Measurements from ENCODE around the gene ZDHHC18.

Gene ZDHHC18

GRCh38 chr1:26853156-26853555, 26.7 kb downstream of the ZDHHC18 start:
- TF ChIP-seq ZNF8 (CRISPR knock-in tag; IDR thresholded peaks at IDR 0.05) (no peak), ARNTL (CRISPR knock-in tag; IDR thresholded peaks at IDR 0.05; ENCODE audit: borderline replicate concordance, low read depth) (no peak), TCF4 (CRISPR knock-in tag; IDR thresholded peaks at IDR 0.05; ENCODE audit: borderline replicate concordance) (no peak), ZNF565 (CRISPR knock-in tag; conservative IDR thresholded peaks at IDR 0.05; ENCODE audit: low read depth) (no peak), OSR1 (CRISPR knock-in tag; IDR thresholded peaks at IDR 0.05) (no peak), ZNF70 (CRISPR knock-in tag; IDR thresholded peaks at IDR 0.05) (no peak)

GRCh38 chr1:26853600-26853999, 27.1 kb downstream of the ZDHHC18 start:
- TF ChIP-seq ZNF8 (CRISPR knock-in tag; IDR thresholded peaks at IDR 0.05) (no peak), GLIS3 (CRISPR knock-in tag; IDR thresholded peaks at IDR 0.05) (no peak), CSDC2 (CRISPR knock-in tag; IDR thresholded peaks at IDR 0.05) (no peak), ISL1 (CRISPR knock-in tag; IDR thresholded peaks at IDR 0.05) (no peak), PPARA (CRISPR knock-in tag; IDR thresholded peaks at IDR 0.05; ENCODE audit: borderline replicate concordance) (no peak), TOX (CRISPR knock-in tag; IDR thresholded peaks at IDR 0.05; ENCODE audit: borderline replicate concordance) (no peak), PATZ1 (CRISPR knock-in tag; IDR thresholded peaks at IDR 0.05; ENCODE audit: borderline replicate concordance) (no peak), ZNF70 (CRISPR knock-in tag; IDR thresholded peaks at IDR 0.05) (no peak), POU6F1 (CRISPR knock-in tag; IDR thresholded peaks at IDR 0.05; ENCODE audit: borderline replicate concordance, low read depth) (no peak), CSRNP3 (CRISPR knock-in tag; IDR thresholded peaks at IDR 0.05) (no peak), TCF4 (CRISPR knock-in tag; IDR thresholded peaks at IDR 0.05; ENCODE audit: borderline replicate concordance) (no peak), SNAI2 (CRISPR knock-in tag; IDR thresholded peaks at IDR 0.05) (no peak), ZC3H10 (CRISPR knock-in tag; IDR thresholded peaks at IDR 0.05) (no peak), OSR1 (CRISPR knock-in tag; IDR thresholded peaks at IDR 0.05) (no peak), TSHZ2 (CRISPR knock-in tag; IDR thresholded peaks at IDR 0.05) (no peak), ZNF565 (CRISPR knock-in tag; conservative IDR thresholded peaks at IDR 0.05; ENCODE audit: low read depth) (no peak)

More at GRCh38 chr1:26853156-26853555, 26.7 kb downstream of the ZDHHC18 start:
- peak; percentile 94 for ATAC-seq

GRCh38 chr1:26854906-26855305, 28.4 kb downstream of the ZDHHC18 start:
- TF ChIP-seq ZNF565 (CRISPR knock-in tag; conservative IDR thresholded peaks at IDR 0.05; ENCODE audit: low read depth) (no peak), CREB5 (CRISPR knock-in tag; IDR thresholded peaks at IDR 0.05; ENCODE audit: low read depth) (no peak), TOX (CRISPR knock-in tag; IDR thresholded peaks at IDR 0.05; ENCODE audit: borderline replicate concordance) (no peak), ISL1 (CRISPR knock-in tag; IDR thresholded peaks at IDR 0.05) (no peak), POU6F1 (CRISPR knock-in tag; IDR thresholded peaks at IDR 0.05; ENCODE audit: borderline replicate concordance, low read depth) (no peak), TSHZ2 (CRISPR knock-in tag; IDR thresholded peaks at IDR 0.05) (no peak), ZNF8 (CRISPR knock-in tag; IDR thresholded peaks at IDR 0.05) (no peak), OSR1 (CRISPR knock-in tag; IDR thresholded peaks at IDR 0.05) (no peak), ZFP3 (CRISPR knock-in tag; IDR thresholded peaks at IDR 0.05) (no peak), ARNTL (CRISPR knock-in tag; IDR thresholded peaks at IDR 0.05; ENCODE audit: borderline replicate concordance, low read depth) (no peak), CSDC2 (CRISPR knock-in tag; IDR thresholded peaks at IDR 0.05) (no peak)
- ATAC-seq, result no peak

More at GRCh38 chr1:26853600-26853999, 27.1 kb downstream of the ZDHHC18 start:
- ATAC-seq, result no peak

Data from SK-N-SH treated with all-trans-retinoic acid at 6 μM for 48 hours (cell line).